GM20431 (cell line): ENCODE results near the gene DNTT.

Source experiments
- in situ Hi-C: fragments of 300-500 bp; cut with MseI, MboI; formaldehyde crosslinking; loops from one replicate; pipeline ENCODE4 v1.15.0; 2020; ENCODE audit warnings: low sequenced_read_pairs; ENCODE audit not compliant: unreplicated experiment

Gene DNTT

DNA sequence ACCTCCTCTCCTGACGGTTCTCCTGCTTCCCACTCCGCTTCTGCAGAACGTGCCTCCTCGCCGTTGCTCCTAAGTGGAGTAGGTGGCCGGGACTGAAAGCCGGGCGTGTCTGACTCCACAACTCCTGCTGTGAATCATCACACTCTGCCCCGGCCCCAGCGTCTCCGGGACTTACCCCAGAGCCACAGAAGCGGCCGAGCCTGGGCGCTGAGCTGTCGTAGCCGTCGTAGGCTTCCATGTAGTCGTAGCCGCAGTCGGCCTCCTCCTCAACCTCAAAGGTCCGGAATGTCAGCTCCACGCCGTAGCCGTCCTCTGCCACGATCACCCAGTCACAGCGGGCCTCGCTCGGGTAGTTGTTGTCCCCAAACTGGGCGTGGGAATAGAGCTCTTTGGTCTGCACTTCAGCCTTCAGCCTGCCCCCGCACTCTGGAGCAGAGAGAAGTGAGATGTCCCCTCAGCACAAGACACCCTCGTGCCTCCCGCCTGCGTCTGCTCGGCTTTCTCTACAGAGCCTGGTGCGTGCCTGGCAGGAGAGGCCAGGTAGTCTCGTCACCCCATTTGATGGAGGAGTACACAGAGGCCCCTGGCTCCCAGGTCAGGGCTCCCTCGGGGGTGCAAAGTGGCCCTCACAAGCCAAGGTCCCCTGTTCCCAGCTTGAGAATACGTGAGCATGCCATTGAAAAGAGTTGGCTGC is 65.8 kb downstream of the DNTT start:
- in situ Hi-C loops, result no loop called here

DNA sequence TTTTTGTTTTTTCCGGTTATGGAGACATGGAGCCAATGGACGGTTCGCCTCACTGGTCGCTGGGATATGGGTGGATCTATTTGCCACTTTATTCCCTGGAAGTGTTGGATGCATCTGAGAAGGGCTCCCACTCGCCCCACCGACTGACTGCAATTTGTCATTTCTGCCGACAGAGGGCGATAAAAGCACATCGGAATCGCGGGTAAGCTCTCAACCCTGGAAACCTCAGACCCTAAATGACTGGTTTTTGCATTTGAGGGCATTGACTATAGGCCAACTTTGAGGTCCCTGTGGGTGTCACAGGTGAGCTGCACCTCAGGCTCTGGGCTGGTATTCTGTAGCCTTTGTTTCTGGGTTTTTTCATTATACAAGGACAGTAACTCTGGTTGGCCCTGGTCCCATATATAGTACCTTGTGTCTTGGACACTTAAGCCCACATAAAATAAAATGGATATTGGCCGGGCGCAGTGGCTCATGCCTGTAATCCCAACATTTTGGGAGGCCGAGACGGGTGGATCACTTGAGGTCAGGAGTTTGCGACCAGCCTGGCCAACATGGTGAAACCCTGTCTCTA is 66.4 kb downstream of the DNTT start:
- in situ Hi-C loops, result no loop called here

DNA sequence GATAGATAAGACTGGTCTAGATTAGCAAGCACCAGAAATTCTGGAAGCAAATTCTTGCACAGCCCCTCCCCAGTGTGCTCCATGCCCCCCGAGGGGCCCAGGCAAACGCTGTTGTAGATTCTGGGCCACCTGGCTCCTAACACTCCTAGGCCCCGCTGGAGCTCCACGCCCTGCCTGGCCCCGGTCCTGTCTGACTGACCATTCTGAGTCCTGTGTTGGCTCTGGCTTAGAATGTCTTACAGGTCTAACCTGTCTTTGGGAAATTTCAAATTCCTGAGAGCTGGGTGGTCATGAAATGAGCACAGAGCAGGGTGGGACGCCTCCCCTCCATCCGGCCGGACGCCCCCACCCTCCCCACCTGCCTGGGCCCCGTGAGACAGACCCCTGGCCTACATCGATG is 67.1 kb downstream of the DNTT start:
- in situ Hi-C loops, result no loop called here

DNA sequence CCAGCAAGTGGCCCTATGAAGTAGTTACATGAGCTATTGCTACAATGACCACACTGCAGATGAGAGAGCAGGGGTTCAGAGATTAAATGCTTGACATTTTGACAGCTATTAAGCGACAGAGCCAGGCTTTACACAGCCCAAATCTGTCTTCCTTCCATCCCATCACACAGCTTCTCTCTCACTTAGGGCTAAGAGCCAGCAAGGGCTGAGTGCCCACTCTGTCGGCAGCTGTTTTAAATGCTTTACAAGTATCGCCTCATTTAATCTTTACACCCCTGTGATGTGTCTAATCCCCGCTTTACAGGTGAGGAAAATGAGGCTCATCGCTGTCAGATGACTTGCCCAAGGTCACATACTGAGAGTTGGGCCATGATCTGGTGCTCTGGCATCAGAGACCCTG is 69.8 kb downstream of the DNTT start:
- in situ Hi-C loops, result no loop called here

- in situ Hi-C loops, result no loop called here
Measured at GRCh38 chr10:96374639-96374984, 70.4 kb downstream of the DNTT start.

- in situ Hi-C loops, result loop anchor here (25.0 kb wide), 1 partner anchor 237 kb away; no protein-coding TSS in a partner anchor
Measured at GRCh38 chr10:96374985-96375830, 71.0 kb downstream of the DNTT start.

DNA sequence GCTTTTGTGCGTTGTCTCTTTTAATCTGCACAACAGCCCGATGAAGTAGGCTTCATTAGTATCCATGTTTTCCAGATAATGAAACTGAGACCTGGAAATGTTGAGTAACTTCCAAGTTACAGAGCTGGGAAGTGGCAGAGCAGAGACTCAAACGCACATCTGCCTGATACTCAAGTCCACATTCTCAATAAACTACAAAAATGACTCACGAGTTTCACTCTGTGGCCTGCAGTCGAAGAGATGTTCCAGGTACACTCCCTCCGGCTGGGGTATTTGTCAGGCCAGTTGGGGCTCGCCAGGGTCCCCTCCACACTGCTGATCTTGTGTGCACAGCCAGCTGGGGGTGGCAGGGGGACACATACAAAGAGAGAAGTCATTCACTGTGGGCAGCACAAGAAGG is 72.2 kb downstream of the DNTT start:
- in situ Hi-C loops, result loop anchor here (25.0 kb wide), 1 partner anchor 236 kb away; no protein-coding TSS in a partner anchor

DNA sequence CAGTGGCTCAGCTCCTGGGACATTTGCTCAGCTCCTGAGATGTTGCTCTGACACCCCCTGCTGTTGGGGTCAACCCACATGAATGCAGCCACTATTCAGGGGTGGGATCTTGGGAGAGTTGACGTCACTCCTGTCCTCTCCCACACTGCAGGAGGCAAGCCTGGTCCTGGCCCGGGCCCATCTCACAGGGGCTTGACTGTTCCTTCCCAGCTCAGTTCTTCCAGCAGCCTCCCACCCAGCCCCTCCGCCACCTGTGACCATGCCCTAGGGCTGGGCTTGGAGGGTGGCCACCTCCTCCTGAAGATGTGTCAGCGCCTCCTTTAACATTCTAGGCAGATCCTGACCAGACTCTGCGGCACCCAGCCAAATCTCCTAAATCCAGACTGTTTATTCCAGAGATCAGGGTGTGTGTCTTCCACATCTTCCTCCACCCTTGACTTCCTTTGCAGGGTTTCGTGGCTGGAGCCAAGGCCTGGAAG is 73.6 kb downstream of the DNTT start:
- in situ Hi-C loops, result loop anchor here (25.0 kb wide), 1 partner anchor 234 kb away; no protein-coding TSS in a partner anchor

GRCh38 chr10:96378741-96379140 is 74.5 kb downstream of the DNTT start:
- in situ Hi-C loops, result loop anchor here (25.0 kb wide), 1 partner anchor 234 kb away; no protein-coding TSS in a partner anchor

GRCh38 chr10:96379758-96380157 is 75.5 kb downstream of the DNTT start:
- in situ Hi-C loops, result loop anchor here (25.0 kb wide), 1 partner anchor 233 kb away; no protein-coding TSS in a partner anchor

DNA sequence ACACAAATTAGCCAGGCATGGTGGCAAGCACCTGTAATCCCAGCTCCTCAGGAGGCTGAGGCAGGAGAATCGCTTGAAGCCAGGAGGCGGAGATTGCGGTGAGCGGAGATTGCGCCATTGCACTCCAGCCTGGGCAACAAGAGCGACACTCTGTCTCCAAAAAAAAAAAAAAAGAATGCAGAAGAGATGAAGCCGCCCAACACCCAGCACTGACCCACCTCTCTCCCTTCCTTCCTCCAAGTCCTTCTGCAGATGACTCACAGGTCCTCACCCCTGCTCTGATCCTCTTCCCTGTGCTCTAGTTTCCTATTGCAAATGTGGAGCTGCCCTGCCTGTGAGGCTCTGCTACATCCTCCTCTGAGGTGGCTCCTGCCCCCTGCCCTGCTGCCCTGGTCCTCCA is 76.6 kb downstream of the DNTT start:
- in situ Hi-C loops, result loop anchor here (25.0 kb wide), 1 partner anchor 231 kb away; no protein-coding TSS in a partner anchor

DNA sequence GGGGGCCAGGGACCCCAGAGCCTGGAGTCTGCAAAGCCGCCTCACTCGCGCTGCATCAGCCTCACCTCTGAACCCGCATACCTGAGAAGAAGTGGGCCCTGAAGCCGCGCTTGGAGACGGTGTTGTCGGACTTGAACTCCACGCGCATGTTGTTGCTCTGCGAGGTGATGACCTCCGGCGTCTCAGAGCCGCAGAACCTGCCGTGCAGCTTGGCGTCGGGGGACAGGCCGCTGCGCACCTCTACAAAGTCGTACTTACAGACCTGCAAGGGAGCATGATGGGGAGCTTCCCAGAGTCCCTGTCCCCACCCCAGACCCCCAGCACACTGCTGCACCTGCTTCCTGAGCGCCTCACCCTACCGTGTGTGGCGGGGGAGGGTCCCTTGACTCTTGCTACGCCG is 80.3 kb downstream of the DNTT start:
- in situ Hi-C loops, result loop anchor here (25.0 kb wide), 1 partner anchor 228 kb away; no protein-coding TSS in a partner anchor

GRCh38 chr10:96387161-96387560 is 82.9 kb downstream of the DNTT start:
- in situ Hi-C loops, result loop anchor here (25.0 kb wide), 1 partner anchor 225 kb away; no protein-coding TSS in a partner anchor

DNA sequence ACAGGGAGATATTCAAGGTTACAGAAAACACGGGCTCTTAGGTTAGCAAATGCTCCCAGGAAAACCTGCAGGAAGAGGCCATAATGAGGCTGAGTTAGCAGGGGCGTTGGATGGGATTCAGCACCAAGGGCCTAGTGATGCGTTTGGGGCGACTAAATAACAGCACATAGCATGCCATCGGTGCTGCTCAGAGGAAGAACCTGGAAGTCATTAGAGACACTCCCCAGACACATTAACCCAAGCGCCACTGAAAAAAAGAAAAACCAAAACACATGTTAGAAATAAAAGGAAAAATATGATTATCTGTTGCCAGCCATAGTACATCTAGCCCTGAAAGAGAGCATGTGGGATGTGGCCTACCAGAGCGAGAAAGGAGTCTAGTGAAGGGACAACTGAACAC is 83.4 kb downstream of the DNTT start:
- in situ Hi-C loops, result loop anchor here (25.0 kb wide), 1 partner anchor 225 kb away; no protein-coding TSS in a partner anchor
